Stimulated activated naive B cell treated with anti-CD40 and anti-IgM and Interleukin-4, amounts not matched to agents 10 μg/mL and 1 μg/mL and 100 μg/mL, for 72 hours (primary cell): ENCODE results near the gene TRPM8.

Source experiments
- ATAC-seq, 2 donors: fragments of 150-1000 bp; cut with Tn5 transposase; replicated peaks; 2 replicates each; pipeline ENCODE4 v1.10.0; 2021; ENCODE audit warnings: moderate library complexity in 1 of 2
- DNase-seq: peaks from one replicate; pipeline ENCODE4 v3.0.0; 2021
- H3K27ac Mint-ChIP-seq: one replicate; pipeline ENCODE4 v1.8.0; 2022; ENCODE audit warnings: mild to moderate bottlenecking, mixed read lengths
- H3K27me3 Mint-ChIP-seq, 2 donors: one replicate each; pipeline ENCODE4 v1.8.0; 2022; ENCODE audit warnings: mixed read lengths in 2 of 2
- H3K36me3 Mint-ChIP-seq, 2 donors: one replicate each; pipeline ENCODE4 v1.8.0; 2022; ENCODE audit warnings: mixed read lengths in 2 of 2, mild to moderate bottlenecking in 1 of 2
- H3K4me1 Mint-ChIP-seq, 2 donors: one replicate each; pipeline ENCODE4 v1.8.0; 2022; ENCODE audit warnings: mixed read lengths in 2 of 2, mild to moderate bottlenecking in 1 of 2
- H3K4me3 Mint-ChIP-seq, 2 donors: one replicate each; pipeline ENCODE4 v1.8.0; 2022; ENCODE audit warnings: mild to moderate bottlenecking in 2 of 2, mixed read lengths in 2 of 2, moderate library complexity in 1 of 2
- H3K9me3 Mint-ChIP-seq, 2 donors: one replicate each; pipeline ENCODE4 v1.8.0; 2022; ENCODE audit warnings: mixed read lengths in 2 of 2, mild to moderate bottlenecking in 1 of 2

TRPM8 gene

GRCh38 chr2:233922471-233922870 is 5.3 kb downstream of the TRPM8 start:
- no peak overlapping the region for H3K4me3 Mint-ChIP-seq
- DNase-seq (no peak), ATAC-seq (no peak)
- no peak overlapping the region for H3K27ac Mint-ChIP-seq
- H3K36me3 Mint-ChIP-seq, result no peaks in the 10 kb centered on the region
- peaks cover 36 to 50% of the 10 kb centered on the region in 2 donors for H3K27me3 Mint-ChIP-seq
- no peaks in the 10 kb centered on the region for H3K9me3 Mint-ChIP-seq
- H3K4me1 Mint-ChIP-seq, result no peaks in the 10 kb centered on the region

GRCh38 chr2:233925402-233925801 is 8.2 kb downstream of the TRPM8 start:
- Mint-ChIP-seq H3K36me3 (no peaks in the 10 kb centered on the region), H3K27me3 (peaks cover 42 to 64% of the 10 kb centered on the region in 2 donors), H3K9me3 (no peaks in the 10 kb centered on the region)

GRCh38 chr2:233926806-233927205 is 9.6 kb downstream of the TRPM8 start:
- Mint-ChIP-seq H3K36me3 (no peaks in the 10 kb centered on the region), H3K4me1 (peaks cover 2 to 6% of the 10 kb centered on the region in 2 donors), H3K27ac (no peak overlapping the region), H3K9me3 (no peaks in the 10 kb centered on the region), H3K4me3 (no peak overlapping the region), H3K27me3 (peaks cover 42 to 72% of the 10 kb centered on the region in 2 donors)
- DNase-seq (no peak), ATAC-seq (no peak)

More at GRCh38 chr2:233925402-233925801, 8.2 kb downstream of the TRPM8 start:
- DNase-seq (no peak), ATAC-seq (no peak)
- Mint-ChIP-seq H3K4me1 (peaks cover 2 to 6% of the 10 kb centered on the region in 2 donors), H3K27ac (no peak overlapping the region), H3K4me3 (no peak overlapping the region)

GRCh38 chr2:233928594-233929351 is 11.6 kb downstream of the TRPM8 start:
- ATAC-seq (no peak), DNase-seq (no peak)
- Mint-ChIP-seq H3K36me3 (no peaks in the 10 kb centered on the region), H3K4me3 (no peak overlapping the region), H3K27me3 (peaks cover 51 to 86% of the 10 kb centered on the region in 2 donors), H3K4me1 (peaks cover 2 to 6% of the 10 kb centered on the region in 2 donors), H3K27ac (no peak overlapping the region), H3K9me3 (no peaks in the 10 kb centered on the region)

GRCh38 chr2:233929352-233930022 is 12.3 kb downstream of the TRPM8 start:
- Mint-ChIP-seq H3K4me1 (peaks cover 2 to 6% of the 10 kb centered on the region in 2 donors), H3K27ac (no peak overlapping the region), H3K9me3 (no peaks in the 10 kb centered on the region), H3K4me3 (no peak overlapping the region), H3K27me3 (peaks cover 51 to 84% of the 10 kb centered on the region in 2 donors), H3K36me3 (no peaks in the 10 kb centered on the region)
- no peak for DNase-seq
- ATAC-seq, result no peak

GRCh38 chr2:233934524-233934923 is 17.4 kb downstream of the TRPM8 start:
- H3K27ac Mint-ChIP-seq, result no peak overlapping the region
- H3K36me3 Mint-ChIP-seq, result peaks cover 0 to 1% of the 10 kb centered on the region in 2 donors
- peaks cover 76 to 89% of the 10 kb centered on the region in 2 donors for H3K27me3 Mint-ChIP-seq
- H3K4me1 Mint-ChIP-seq, result peaks cover 3 to 13% of the 10 kb centered on the region in 2 donors
- DNase-seq (no peak), ATAC-seq (no peak)
- H3K4me3 Mint-ChIP-seq, result no peak overlapping the region
- H3K9me3 Mint-ChIP-seq, result no peaks in the 10 kb centered on the region

GRCh38 chr2:233935426-233935825 is 18.3 kb downstream of the TRPM8 start:
- peaks cover 79 to 94% of the 10 kb centered on the region in 2 donors for H3K27me3 Mint-ChIP-seq
- H3K36me3 Mint-ChIP-seq, result peaks cover 0 to 1% of the 10 kb centered on the region in 2 donors
- H3K27ac Mint-ChIP-seq, result no peak overlapping the region
- no peaks in the 10 kb centered on the region for H3K9me3 Mint-ChIP-seq
- H3K4me1 Mint-ChIP-seq, result peaks cover 4 to 14% of the 10 kb centered on the region in 2 donors
- no peak overlapping the region for H3K4me3 Mint-ChIP-seq
- DNase-seq (no peak), ATAC-seq (no peak)

- Mint-ChIP-seq H3K9me3 (no peaks in the 10 kb centered on the region), H3K4me3 (no peak overlapping the region), H3K27ac (no peak overlapping the region), H3K27me3 (peaks cover 84 to 94% of the 10 kb centered on the region in 2 donors), H3K36me3 (peaks cover 0 to 1% of the 10 kb centered on the region in 2 donors), H3K4me1 (peaks cover 8 to 19% of the 10 kb centered on the region in 2 donors)
- no peak for ATAC-seq
- no peak for DNase-seq
These were observed 18.9 kb downstream of the TRPM8 start for GRCh38 chr2:233936089-233936488.

- Mint-ChIP-seq H3K9me3 (peaks cover 1 to 3% of the 10 kb centered on the region in 2 donors), H3K4me1 (peaks cover 8 to 19% of the 10 kb centered on the region in 2 donors), H3K27me3 (peaks cover 69 to 76% of the 10 kb centered on the region in 2 donors), H3K27ac (no peak overlapping the region), H3K36me3 (peaks cover 0 to 1% of the 10 kb centered on the region in 2 donors), H3K4me3 (peak overlapping the region; percentile 63 to 66)
- DNase-seq (no peak), ATAC-seq (no peak)
These were observed 21.6 kb downstream of the TRPM8 start for GRCh38 chr2:233938676-233939370.

GRCh38 chr2:233940376-233941276 is 23.5 kb downstream of the TRPM8 start:
- DNase-seq, result no peak
- peaks cover 8 to 19% of the 10 kb centered on the region in 2 donors for H3K4me1 Mint-ChIP-seq

GRCh38 chr2:233942731-233943130 is 25.6 kb downstream of the TRPM8 start:
- Mint-ChIP-seq H3K9me3 (peaks cover 7 to 10% of the 10 kb centered on the region in 2 donors), H3K27me3 (peaks cover 41 to 58% of the 10 kb centered on the region in 2 donors), H3K27ac (no peak overlapping the region), H3K36me3 (no peaks in the 10 kb centered on the region), H3K4me1 (peaks cover 8 to 19% of the 10 kb centered on the region in 2 donors), H3K4me3 (no peak overlapping the region)
- no peak for ATAC-seq
- no peak for DNase-seq

More at GRCh38 chr2:233940376-233941276, 23.5 kb downstream of the TRPM8 start:
- H3K9me3 Mint-ChIP-seq, result peaks cover 7 to 10% of the 10 kb centered on the region in 2 donors
- peaks cover 56 to 71% of the 10 kb centered on the region in 2 donors for H3K27me3 Mint-ChIP-seq
- no peak overlapping the region for H3K4me3 Mint-ChIP-seq
- peak; percentile 52 to 60 for ATAC-seq
- H3K36me3 Mint-ChIP-seq, result peaks cover 0 to 1% of the 10 kb centered on the region in 2 donors
- H3K27ac Mint-ChIP-seq, result no peak overlapping the region

GRCh38 chr2:233944269-233944668 is 27.1 kb downstream of the TRPM8 start:
- DNase-seq, result no peak
- ATAC-seq, result no peak
- Mint-ChIP-seq H3K27ac (no peak overlapping the region), H3K4me3 (no peak overlapping the region), H3K9me3 (peaks cover 7 to 10% of the 10 kb centered on the region in 2 donors), H3K36me3 (no peaks in the 10 kb centered on the region), H3K4me1 (peaks cover 5 to 6% of the 10 kb centered on the region in 2 donors), H3K27me3 (peaks cover 38 to 57% of the 10 kb centered on the region in 2 donors)

- DNase-seq (no peak), ATAC-seq (no peak)
- Mint-ChIP-seq H3K27me3 (peaks cover 36 to 55% of the 10 kb centered on the region in 2 donors), H3K4me3 (no peak overlapping the region), H3K27ac (no peak overlapping the region), H3K36me3 (no peaks in the 10 kb centered on the region), H3K9me3 (peaks cover 7 to 10% of the 10 kb centered on the region in 2 donors), H3K4me1 (peaks cover 5 to 6% of the 10 kb centered on the region in 2 donors)
These were observed 27.5 kb downstream of the TRPM8 start for GRCh38 chr2:233944722-233945121.
